GM04504 (cell line): ENCODE data around the gene SYNGR3.
"Not testable (repeated sequence)": the region's sequence is repeated elsewhere in the genome, so short reads cannot be mapped to it uniquely, and the experiment has no call there.

Experiments
- DNase-seq: peaks from one replicate; pipeline ENCODE4 v3.0.0-alpha.2; 2012; ENCODE audit warnings: low read depth

The SYNGR3 gene

DNA sequence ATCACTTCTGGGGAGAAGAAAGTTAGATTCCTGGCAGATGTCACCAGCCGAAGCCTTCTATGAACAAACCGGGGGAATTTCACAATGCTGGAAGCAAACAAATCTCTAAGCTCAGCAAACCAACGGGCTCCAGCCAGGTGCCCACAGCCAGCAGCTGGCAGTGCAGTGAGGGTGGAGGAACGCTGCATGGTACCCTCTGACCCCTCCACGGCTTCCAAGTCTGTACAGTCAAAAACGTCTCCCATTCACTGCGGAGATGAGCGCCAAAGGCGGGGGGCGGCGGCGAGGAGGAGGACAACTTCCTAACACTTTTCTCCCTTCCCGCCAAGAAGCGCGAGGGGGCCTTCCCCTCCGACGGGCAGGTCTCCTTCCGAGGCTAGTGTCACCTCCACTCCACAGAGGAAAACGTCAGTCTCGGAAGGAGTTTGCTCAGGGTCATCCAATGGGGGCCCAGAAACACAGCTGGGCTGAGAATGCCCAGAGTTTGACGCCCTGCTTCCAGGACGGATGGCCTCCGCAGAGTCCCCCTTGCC, 18.9 kb downstream of the SYNGR3 start:
- DNase-seq, result no peak

DNA sequence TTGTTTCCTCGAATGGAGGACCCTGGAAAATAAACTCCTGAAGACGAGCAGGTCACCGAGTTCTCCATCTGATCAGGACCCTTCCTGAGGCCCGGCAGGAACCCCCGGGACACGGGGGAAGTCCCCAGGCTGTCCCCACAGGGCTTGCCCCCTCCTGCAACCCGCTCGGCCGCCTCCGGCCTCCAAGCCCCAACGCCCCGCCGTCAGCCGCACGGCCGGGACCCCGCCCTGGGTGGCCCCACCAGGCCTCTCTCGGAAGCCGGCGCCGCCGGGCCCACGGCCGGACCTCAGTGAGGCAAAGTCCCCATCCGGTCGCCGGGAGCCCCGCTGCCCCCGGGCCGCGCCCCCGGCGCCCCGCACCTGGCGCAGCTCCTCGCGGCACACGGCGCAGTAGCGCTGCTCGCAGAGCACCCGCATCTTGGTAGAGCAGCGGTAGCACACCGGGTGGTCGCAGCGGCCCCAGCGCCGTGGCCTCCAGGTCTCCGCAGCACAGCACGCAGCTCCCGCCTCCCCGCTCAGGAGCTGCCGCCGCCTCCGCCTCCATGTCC, 19.5 kb downstream of the SYNGR3 start:
- no peak for DNase-seq

DNA sequence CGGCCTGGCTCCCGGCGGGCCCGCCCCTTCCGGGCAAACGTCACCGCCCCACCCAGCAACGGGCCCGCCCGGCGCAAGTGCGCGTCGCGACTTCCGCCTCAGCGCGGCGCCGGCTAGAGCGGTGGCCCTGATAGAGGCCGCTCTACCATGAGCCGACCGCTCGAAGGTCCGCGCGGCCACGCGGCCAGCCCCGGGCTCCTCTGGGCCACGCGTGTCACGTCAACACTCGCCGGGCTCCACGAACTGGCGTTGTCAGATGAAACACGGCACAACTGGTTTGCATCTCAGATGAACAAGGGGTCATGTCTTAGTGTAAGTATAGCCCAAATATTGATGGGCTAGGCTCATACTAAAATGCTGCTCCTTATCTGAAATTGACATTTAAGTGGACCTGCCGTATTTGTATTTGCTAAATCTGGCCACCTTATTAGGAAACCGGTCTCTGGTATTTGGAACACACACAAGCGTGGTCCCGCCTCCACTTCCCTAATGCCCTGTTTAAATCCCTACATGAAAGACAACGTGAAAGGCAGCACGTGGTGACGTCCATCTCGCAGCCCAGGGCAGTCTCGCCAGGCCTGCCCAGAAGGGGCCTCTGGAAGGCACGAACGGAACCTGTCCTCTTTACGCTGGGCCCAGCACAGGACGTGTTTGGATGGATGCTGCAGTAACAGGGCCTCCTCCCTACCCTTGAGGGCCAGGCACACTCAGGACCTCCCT, 20.2 kb downstream of the SYNGR3 start, which contains the start of gene ZNF598:
ZNF598 (minus strand) TSS at position 31 of the 720 bp plus-strand sequence.
- peak; percentile 82 for DNase-seq

DNA sequence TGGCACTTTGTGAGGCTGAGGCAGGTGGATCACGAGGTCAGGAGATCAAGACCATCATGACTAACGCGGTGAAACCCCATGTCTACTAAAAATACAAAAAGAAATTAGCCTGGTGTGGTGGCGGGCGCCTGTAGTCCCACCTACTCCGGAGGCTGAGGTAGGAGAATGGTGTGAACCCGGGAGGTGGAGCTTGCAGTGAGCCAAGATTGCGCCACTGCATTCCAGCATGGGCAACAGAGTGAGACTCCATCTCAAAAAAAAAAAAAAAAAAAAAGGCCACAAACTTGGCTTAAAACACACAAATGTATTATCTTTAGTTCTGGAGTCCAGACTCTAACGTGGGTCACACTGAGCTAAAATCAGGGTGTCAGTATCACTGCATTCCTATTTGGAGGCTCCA, 22.0 kb downstream of the SYNGR3 start:
- not testable (repeated sequence) for DNase-seq

DNA sequence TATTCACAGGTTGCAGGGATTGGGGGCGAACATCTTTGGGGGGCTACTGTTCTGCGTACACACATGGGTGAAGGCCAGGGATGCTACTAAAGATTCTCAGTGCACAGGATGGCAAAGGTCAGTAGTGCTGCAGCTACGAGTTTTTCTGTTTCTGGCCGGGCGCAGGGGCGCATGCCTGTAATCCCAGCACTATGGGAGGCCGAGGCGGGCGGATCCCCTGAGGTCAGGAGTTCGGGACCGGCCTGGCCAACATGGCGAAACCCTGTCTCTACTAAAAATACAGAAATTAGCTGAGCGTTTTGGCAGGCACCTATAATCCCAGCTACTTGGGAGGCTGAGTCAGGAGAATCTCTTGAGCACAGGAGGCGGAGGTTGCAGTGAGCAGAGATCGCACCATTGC, 23.8 kb downstream of the SYNGR3 start:
- no peak for DNase-seq

DNA sequence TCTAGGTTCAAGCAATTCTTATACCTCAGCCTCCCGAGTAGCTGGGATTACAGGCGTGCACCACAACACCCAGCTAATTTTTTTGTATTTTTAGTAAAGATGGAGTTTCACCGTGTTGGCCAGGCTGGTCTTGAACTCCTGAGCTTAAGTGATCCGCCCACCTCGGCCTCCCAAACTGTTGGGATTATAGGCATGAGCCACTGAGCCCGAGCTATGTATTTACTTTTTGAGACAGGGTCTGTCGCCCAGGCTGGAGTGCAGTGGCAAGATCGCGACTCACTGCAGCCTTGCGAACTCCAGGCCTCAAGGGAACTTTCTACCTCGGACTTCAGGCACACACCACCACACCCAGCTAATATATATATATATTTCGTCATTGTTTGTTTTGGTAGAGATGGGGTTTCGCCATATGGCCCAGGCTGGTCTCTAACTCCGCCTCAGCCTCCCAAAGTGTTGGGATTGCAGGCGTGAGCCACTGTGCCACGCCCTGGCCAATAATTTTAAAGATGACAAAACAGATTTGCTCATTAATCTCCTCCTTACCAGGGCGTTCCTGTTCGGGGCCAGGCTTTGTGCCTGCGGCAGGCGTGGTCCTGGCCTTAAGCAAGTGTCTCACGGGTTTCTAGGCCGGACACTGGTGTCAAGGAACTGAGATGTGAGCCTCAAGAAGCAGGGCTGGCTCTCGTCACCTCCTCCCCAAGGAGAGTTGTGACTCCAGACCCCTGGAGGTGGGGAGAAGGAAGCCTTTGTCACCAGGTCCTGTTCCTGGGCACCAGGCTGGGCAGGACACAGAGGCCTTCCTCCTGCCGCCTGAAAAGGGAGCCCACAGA, 25.6 kb downstream of the SYNGR3 start:
- no peak for DNase-seq

DNA sequence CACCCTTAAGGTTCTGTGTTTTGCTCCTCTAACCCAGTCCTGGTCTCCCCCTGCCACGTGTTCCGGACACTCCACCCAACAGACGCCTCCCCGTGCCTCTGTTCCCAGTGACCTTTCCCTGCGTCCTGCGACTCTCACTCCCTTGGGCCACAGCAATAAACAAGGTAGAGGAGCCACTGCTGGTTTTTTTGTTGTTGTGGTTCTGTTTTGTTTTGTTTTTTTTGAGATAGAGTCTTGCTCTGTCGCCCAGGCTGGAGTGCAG, 26.1 kb downstream of the SYNGR3 start:
- DNase-seq, result no peak

DNA sequence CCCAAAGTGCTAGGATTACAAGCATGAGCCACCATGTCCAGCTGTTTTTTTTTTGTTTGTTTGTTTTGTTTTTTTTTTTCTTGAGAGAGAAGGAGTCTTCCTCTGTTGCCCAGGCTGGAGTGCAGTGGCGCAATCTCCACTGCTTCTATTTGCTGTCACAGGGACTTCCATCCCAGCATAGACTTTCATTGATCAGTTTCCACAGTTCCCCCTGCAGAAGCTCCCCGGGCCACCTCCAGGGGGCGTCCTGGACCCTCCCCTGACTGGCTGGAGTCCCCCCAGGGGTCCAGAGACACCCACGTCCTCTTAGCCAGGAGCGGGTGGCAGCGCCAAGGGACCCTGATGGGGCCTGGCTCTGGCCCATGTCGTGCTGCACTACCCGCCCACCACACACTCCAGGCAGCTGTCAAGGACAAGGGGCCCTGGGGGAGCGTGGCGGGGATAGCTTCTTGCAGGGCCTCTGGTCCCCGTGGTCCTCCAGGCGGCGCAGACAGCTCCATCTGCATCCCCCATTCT, 26.7 kb downstream of the SYNGR3 start:
- no peak for DNase-seq

DNA sequence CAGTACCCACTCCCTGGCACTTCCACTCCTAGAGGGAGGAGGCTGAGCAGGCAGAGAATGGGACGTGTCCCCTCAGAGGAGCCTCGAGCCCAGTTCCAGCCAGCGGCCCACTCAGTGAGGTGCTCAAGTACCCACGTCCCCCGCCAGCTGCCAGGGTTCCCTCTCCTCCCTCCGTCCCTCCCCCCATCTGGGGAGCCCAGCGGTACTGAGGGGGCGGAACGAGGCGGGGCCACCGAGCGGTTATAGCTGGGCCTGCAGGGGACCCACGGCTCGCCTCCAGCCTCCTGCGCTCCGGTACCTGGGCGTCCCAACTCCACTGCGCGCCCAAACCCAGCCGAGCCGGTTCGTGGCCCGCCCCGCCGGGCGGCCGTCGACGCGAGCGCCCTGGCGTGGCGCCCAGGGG, 29.7 kb downstream of the SYNGR3 start, which contains the start of gene NPW:
NPW (plus strand) TSS at position 268 of the 403 bp plus-strand sequence.
- no peak for DNase-seq

DNA sequence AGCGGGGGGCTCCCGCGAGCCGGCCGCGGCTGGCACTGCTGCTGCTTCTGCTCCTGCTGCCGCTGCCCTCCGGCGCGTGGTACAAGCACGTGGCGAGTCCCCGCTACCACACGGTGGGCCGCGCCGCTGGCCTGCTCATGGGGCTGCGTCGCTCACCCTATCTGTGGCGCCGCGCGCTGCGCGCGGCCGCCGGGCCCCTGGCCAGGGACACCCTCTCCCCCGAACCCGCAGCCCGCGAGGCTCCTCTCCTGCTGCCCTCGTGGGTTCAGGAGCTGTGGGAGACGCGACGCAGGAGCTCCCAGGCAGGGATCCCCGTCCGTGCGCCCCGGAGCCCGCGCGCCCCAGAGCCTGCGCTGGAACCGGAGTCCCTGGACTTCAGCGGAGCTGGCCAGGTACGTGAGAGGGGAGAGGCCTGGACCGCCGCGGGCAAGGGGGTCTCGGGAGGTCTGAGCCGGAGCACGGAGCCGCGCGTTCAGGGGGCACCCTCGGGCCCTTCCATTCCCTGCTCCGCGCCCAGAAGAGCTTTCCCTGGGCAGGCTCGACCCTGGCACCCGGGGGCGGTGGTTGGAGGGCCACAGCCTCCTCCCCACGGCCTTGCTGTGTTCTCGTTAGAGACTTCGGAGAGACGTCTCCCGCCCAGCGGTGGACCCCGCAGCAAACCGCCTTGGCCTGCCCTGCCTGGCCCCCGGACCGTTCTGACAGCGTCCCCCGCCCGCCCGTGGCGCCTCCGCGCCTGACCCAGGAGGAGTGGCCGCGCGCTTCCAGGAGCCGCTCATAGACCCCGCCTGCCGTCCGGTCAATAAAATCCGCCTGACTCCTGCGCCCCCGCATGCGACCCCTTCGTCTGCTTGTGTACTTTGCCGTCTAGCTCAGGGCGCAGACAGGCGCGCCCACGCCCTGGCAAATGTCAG, 30.4 kb downstream of the SYNGR3 start:
- no peak for DNase-seq

DNA sequence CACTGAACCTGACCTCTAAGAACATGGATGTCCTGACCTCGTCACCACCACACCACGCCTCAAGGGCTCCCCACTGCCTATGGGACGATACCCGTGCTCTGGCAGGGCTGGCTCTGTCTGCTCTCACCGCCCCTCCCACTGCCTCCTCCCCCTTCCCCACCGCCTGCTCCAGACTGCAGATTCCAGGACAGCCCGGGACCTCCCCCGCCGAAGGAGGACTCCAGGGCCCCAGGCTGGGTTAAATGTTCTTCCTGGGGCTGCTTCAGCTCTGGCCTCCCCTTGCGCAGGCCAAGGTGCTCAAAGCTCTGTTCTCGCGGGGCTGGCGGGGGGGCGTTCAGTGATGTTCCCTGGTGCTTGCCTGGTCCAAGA, 32.9 kb downstream of the SYNGR3 start:
- no peak for DNase-seq

DNA sequence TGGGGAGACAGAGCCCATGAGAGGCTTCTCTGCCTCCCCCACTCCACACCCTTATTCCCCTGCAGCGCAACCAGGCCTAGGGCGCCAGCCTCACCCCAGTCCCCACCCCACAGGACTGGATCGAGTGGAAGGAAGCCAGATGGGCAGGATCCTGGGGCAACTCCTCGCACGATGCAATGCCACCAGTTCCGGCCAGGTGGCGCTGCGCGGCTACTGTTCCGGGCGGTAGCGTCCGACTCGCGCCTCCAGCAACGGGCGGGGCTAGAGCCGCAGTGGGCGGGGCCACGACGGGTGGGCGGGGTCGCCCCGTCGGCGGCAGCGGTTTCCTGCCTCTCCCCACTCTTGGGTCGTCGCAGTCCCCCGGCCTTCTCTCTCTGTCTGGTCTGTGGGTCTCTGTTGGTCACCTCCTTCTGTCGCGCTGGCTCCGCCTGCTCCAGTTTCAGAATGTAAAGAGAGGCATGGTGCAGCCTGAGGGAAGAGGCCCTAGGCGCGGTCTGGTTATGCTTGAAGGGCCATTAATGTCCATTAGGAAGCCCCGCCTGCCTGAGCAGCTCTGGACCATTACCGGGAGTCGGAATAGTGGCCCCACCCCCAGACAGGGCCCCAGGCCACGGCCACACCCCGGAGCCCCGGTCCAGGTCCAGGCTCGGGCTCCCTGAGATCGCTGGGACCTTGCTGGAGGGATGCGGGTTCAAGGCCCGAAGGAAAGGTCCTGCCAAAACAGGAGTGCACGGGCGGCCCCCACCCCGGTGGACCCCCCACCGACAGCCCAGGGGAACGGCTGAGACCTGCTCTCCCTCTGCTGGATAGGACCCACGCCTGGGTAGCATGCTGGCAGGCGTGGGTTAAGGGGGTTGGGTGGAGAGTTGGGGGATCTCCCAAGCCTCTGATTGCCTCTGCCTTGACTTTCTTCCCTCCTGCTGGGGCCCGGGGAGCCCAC, 33.6 kb downstream of the SYNGR3 start:
- peak; percentile 69 for DNase-seq

DNA sequence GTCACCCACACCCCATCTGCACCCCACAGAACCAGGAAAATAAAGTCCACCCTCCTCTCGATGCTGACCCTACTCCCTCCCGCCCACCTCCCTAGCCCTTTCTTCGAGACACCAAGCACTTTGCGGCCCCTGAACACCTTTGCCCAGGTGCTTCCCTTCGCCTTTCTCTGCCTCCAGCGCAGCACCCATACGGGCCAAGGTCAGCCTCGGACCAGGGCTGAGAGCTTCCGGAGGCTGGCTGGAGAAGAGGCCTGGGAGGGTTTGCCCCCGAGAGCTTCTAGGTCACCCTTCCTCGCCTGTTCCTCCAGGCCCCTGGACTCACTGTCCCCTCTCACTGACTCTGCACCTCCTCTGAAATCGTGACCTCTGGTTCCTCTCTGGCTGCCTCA, 34.3 kb downstream of the SYNGR3 start:
- no peak for DNase-seq

DNA sequence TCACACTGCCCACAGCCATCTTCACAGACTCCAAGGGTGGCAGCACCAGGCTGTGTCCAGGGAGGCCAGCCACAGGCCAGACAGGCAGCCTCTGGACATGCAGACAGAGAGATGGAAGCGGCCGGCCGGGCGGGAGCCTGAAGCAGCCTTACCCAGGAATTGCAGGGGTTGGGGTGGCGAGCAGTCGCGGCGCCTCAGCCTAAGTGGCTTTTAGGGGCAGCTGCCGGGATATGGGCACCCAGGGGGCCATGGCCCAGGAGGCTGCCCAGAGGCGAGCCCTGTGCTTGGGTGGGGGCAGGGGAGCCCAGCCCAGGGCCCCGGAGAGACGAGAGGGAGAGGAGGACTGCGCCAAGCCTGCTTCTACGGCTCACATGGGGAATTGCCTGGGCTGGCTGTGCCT, 35.5 kb downstream of the SYNGR3 start:
- DNase-seq, result no peak

DNA sequence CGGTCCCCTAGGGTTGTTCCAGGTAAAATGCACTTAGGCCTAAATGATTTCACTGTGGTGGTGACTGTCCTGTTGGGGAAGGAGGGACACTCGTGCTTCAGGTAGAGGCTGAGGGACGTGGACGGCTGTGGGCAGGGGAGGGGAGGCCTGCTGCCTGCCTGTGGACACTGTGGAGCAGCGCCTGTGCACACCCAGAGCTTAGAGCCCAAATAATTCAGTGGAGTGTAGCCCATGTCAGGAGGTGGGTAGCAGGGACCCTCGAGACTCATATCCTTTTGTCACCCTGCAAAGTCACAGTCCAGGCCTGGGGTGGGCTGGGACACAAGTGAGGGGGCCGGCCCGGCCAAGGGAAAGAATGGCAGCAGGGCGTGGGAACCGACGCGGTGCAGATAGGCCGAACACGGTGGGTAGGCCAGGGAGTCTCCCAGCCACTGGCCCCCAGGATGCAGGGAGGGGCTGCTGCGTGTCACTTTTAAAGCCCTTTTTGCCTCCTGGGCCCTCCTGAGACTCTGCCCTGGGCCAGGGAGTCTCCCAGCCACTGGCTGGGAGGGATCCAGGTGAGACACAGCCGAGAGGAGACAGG, 36.2 kb downstream of the SYNGR3 start:
- DNase-seq, result no peak

DNA sequence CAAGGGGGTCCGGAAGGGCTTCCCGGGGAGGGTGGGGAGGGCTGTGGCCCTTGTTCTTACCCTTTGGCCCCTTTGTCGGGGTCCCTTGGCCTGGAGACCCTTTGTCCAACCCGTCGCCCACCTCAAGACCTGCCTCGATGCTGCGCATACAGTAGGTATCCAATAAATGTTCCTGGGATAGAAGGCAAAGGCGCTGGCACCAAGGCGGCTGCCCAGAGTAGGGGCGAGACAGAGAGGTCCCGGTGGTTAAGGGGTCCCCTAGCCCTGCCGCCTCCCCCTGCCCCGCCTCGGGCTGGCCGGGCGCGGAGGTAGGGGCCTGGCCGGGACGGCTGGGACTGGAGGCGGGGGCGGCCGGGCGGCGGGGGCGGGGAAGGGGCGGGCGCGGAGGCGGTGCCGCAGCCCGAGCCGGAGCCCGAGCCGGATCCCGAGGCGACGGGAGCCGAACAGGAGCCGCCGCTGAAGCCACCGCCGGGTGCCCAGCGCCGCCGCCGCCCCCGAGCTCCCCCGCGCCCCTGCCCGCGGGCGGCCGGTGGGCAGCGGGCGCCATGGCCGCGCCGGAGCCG, 36.8 kb downstream of the SYNGR3 start, which contains the start of gene NHERF2:
NHERF2 (plus strand) TSS at position 442 of the 563 bp plus-strand sequence; CDS start at position 546, 104 bp downstream.
- no peak for DNase-seq

DNA sequence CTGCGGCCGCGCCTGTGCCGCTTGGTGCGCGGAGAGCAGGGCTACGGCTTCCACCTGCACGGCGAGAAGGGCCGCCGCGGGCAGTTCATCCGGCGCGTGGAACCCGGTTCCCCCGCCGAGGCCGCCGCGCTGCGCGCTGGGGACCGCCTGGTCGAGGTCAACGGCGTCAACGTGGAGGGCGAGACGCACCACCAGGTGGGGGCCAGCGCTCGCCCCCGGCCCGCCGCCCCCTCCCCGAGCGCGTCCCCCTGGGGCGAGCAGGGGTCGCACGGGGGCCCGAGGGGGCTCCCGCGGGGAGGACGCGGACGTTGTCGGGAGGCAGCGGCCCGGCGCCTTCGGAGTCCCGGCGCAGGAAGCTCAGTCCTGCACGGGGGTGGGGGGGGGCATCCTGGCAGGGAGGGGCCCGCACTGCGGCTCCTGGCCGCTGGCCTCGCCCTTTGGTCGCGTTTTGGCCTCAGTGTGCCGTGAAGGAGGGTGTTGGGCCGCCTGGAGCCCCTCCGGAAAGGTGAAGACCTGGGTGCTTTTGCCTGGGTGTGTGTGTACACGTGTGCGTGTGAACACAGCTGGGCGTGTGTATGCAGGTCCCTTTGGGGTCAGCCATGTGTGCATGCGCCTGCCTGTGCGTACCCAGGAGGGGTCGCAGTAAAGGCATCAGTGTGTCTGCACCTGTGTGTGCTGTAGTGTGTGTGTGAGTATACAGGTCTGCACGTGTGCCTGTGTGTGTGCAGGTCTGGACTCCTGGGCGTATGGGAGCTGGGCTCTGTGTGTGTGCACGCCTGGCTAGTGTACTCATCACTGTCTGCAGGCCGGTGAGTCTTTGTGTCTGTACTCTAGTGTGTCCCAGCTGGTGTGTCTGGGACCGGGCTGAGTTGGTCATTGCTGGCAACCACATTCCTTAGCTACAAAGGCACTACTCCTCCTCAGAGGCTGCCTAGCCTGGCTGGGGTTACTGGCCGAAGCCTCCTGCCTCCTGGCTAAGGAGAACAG, 37.5 kb downstream of the SYNGR3 start:
- DNase-seq, result no peak

DNA sequence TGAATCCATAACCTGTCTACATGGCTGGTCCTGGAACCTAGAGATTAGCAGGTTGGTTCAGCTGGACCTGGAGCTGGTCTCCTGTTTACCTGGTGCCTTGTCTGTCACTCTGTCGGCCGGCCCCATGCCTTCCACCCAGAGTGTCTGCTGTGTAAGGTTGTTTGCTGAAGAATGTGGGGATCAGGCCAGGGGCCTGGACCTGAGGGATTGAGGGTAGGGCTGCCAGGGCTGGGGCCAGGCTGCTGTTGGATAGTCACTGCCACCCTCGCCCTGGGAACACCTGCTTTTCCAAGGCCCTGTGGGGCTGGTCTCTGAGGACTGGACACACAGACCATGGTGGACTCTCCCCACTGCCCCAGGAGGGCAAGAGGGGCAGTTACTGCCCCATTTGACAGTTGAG, 38.4 kb downstream of the SYNGR3 start:
- no peak for DNase-seq
